Loucy (cell line): ENCODE measurements around the gene NRN1.

Source experiments
- CTCF ChIP-seq: fragments of 200-600 bp; sonication (generic); conservative IDR thresholded peaks from 2 replicates; pipeline ENCODE4 v1.5.1; 2014; ENCODE audit warnings: mild to moderate bottlenecking, antibody characterized with exemption, low read length
- EZH2phosphoT487 ChIP-seq: fragments of 200-600 bp; IDR thresholded peaks from 2 replicates; pipeline ENCODE4 v1.6.1; 2018; ENCODE audit warnings: antibody characterized with exemption, mild to moderate bottlenecking, moderate library complexity, borderline replicate concordance

GRCh38 chr6:6002848-6003620 is 3.7 kb downstream of the NRN1 start:
- TF ChIP-seq CTCF (no peak), EZH2phosphoT487 (no peak)
